BE2C (cell line): ENCODE data around the gene SMARCE1.
A peak's percentile ranks its signal among the peaks of the same experiment; 100 is the strongest.

Experiments used
- DNase-seq: peaks from one replicate; pipeline ENCODE4 v3.0.0-alpha.2; 2020
- H3K27me3 ChIP-seq: fragments of 250-450 bp; sonication (Bioruptor Pico); 2 replicates; pipeline ENCODE4 v1.5.1; 2020; ENCODE audit warnings: mild to moderate bottlenecking
- H3K36me3 ChIP-seq: fragments of 250-450 bp; sonication (Bioruptor Pico); 2 replicates; pipeline ENCODE4 v1.5.1; 2020; ENCODE audit warnings: mild to moderate bottlenecking
- H3K4me1 ChIP-seq: fragments of 250-450 bp; sonication (Bioruptor Pico); 2 replicates; pipeline ENCODE4 v1.5.1; 2020
- H3K4me3 ChIP-seq: 2 replicates; pipeline ENCODE4 v1.5.1; 2011; ENCODE audit warnings: low read depth, low read length
- H3K9me3 ChIP-seq: fragments of 250-450 bp; sonication (Bioruptor Pico); 2 replicates; pipeline ENCODE4 v1.5.1; 2020
- CTCF ChIP-seq: IDR thresholded peaks from 2 replicates; pipeline ENCODE4 v1.5.1; 2012; ENCODE audit warnings: mild to moderate bottlenecking, low read depth, low read length

Gene SMARCE1

DNA sequence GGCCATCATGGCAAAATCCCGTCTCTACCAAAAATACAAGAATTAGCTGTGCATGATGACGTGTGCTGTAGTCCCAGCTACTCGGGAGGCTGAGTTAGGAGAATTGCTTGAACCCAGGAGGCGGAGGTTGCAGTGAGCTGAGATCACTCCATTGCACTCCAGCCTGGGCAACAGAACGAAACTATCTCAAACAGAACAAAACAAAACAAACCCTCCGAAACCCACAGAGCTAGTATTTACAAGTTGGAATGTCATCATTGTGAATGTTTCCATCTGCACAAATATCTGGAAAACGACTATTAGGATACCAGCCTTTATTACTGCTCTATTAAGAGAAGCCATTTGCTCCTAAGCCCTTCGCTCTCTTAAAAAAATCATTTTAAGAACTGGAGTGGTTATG, 26.0 kb downstream of the SMARCE1 start:
- Histone ChIP-seq H3K4me1 (no peaks in the 10 kb centered on the region), H3K27me3 (peaks cover 61% of the 10 kb centered on the region), H3K36me3 (no peaks in the 10 kb centered on the region), H3K9me3 (no peaks in the 10 kb centered on the region), H3K4me3 (no peak overlapping the region)
- TF ChIP-seq CTCF: no peak
- no peak for DNase-seq

GRCh38 chr17:40621019-40621418, 26.6 kb downstream of the SMARCE1 start:
- Histone ChIP-seq H3K4me3 (no peak overlapping the region), H3K27me3 (peaks cover 65% of the 10 kb centered on the region), H3K9me3 (no peaks in the 10 kb centered on the region), H3K36me3 (no peaks in the 10 kb centered on the region), H3K4me1 (no peaks in the 10 kb centered on the region)
- TF ChIP-seq CTCF: no peak
- DNase-seq: no peak

GRCh38 chr17:40618754-40619625, 28.6 kb downstream of the SMARCE1 start:
- DNase-seq: no peak
- Histone ChIP-seq H3K36me3 (no peaks in the 10 kb centered on the region), H3K4me3 (no peak overlapping the region), H3K4me1 (no peaks in the 10 kb centered on the region), H3K9me3 (no peaks in the 10 kb centered on the region), H3K27me3 (peaks cover 74% of the 10 kb centered on the region)
- TF ChIP-seq CTCF: no peak

- 0 out of 2 replicates have a peak, but pooled peaks have one; percentile 1 for TF ChIP-seq CTCF
- Histone ChIP-seq H3K27me3 (peaks cover 79% of the 10 kb centered on the region), H3K4me1 (no peaks in the 10 kb centered on the region), H3K36me3 (no peaks in the 10 kb centered on the region), H3K4me3 (no peak overlapping the region), H3K9me3 (no peaks in the 10 kb centered on the region)
- no peak for DNase-seq
Measured at GRCh38 chr17:40617678-40618240, 29.9 kb downstream of the SMARCE1 start.

DNA sequence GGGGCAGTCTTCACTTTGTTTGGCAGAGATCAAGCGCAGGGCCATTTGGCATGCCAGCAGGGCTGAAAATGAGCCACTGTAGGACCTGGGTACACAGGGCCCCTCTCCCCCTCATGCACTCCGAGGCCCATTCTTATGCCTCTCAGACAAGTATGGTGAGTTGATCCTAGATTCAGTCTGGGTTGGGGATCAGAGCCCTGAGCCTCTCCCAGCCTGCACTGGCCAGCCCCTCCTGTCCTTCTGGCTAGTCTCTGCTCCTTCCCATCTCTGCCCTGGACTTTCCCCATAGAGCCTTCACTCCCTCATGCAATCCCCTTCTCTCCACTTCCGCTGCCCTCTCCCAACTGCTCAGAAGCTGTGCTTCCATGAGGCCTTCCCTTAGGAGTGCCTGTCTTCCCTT, 31.0 kb downstream of the SMARCE1 start:
- DNase-seq: no peak
- Histone ChIP-seq H3K4me3 (no peak overlapping the region), H3K36me3 (no peaks in the 10 kb centered on the region), H3K4me1 (no peaks in the 10 kb centered on the region), H3K27me3 (peaks cover 78% of the 10 kb centered on the region), H3K9me3 (no peaks in the 10 kb centered on the region)
- TF ChIP-seq CTCF: no peak
